Heart left ventricle (tissue), 16 donors: Measurements from ENCODE around the gene COL17A1. TPM values are rescaled to one million over a fixed set of nuclear protein-coding genes. Genes with fewer than 3 reads are reported as not detected.
A peak's percentile ranks its signal among the peaks of the same experiment; 100 is the strongest.

Source experiments
- ATAC-seq, 4 donors: fragments of 200-7000 bp; cut with Tn5 transposase; one replicate each; pipeline ENCODE4 v1.9.1; 2020 to 2022; ENCODE audit warnings: moderate library complexity in 4 of 4, mild to moderate bottlenecking in 3 of 4, moderate number of reproducible peaks in 1 of 4
- DNase-seq, 5 donors: peaks; one replicate each; pipeline ENCODE4 v3.0.0-alpha.2; 2020
- H3K27ac ChIP-seq, 12 donors: fragments of 200-600 bp; sonication (generic) in 4 of 12; one replicate each; pipeline versions ENCODE4 v1.5.0 to v1.8.0; 2016 to 2022; ENCODE audit warnings: mild to moderate bottlenecking in 2 of 12
- H3K27me3 ChIP-seq, 9 donors: fragments of 200-600 bp; sonication (generic) in 2 of 9; one replicate each; pipeline versions ENCODE4 v1.5.1 to v1.8.0; 2016 to 2022; ENCODE audit warnings: mild to moderate bottlenecking in 3 of 9
- H3K36me3 ChIP-seq, 9 donors: fragments of 200-600 bp; sonication (generic) in 2 of 9; one replicate each; pipeline versions ENCODE4 v1.5.0 to v1.8.0; 2018 to 2022; ENCODE audit warnings: mild to moderate bottlenecking in 2 of 9
- H3K4me1 ChIP-seq, 12 donors: fragments of 200-600 bp; sonication (generic) in 4 of 12; one replicate each; pipeline versions ENCODE4 v1.5.0 to v1.8.0; 2016 to 2022; ENCODE audit warnings: mild to moderate bottlenecking in 3 of 12
- H3K4me3 ChIP-seq, 12 donors: fragments of 200-600 bp; sonication (generic) in 4 of 12; one replicate each; pipeline versions ENCODE4 v1.5.0 to v1.8.0; 2017 to 2022; ENCODE audit warnings: mild to moderate bottlenecking in 9 of 12, moderate library complexity in 4 of 12
- H3K9me3 ChIP-seq, 12 donors: fragments of 200-600 bp; sonication (generic) in 4 of 12; one replicate each; pipeline versions ENCODE4 v1.5.0 to v1.8.0; 2016 to 2022; ENCODE audit warnings: mild to moderate bottlenecking in 1 of 12
- CTCF ChIP-seq, 12 donors: fragments of 200-600 bp; sonication (generic) in 4 of 12; IDR thresholded peaks; one replicate each; pipeline versions ENCODE4 v1.5.0 to v1.8.0; 2018 to 2022; ENCODE audit warnings: antibody characterized with exemption in 12 of 12, mild to moderate bottlenecking in 5 of 12
- POLR2A ChIP-seq, 2 donors: fragments of 450-650 bp; IDR thresholded peaks; one replicate each; pipeline ENCODE4 v1.6.1; 2017; ENCODE audit warnings: antibody characterized with exemption in 2 of 2, mild to moderate bottlenecking in 2 of 2, moderate library complexity in 2 of 2
- WGBS, 4 donors: extraction: QIAGEN DNeasy Blood & Tissue Kit in 2 of 4; methylation state at CpG; one replicate each; pipeline versions ENCODE4 v1.1.5 to v1.1.7; 2013 to 2018; 5-methylcytosine and 5-hydroxymethylcytosine counted together
- intact Hi-C, 10 donors: fragments of 100-400 bp; cut with DNase I; formaldehyde crosslinking; loops; one replicate each; pipeline versions ENCODE4 v1.11.1 to v1.14.2; 2022
- polyA plus RNA-seq, 2 donors: library from polyadenylated mRNA; stranded (reverse); fragments of 200-250 nt; gene quantifications; one replicate each; pipeline ENCODE4 v1.2.3, GENCODE V29; 2013
- total RNA-seq, 9 donors: library from RNA; depleted of rRNA in 2 of 9; stranded (reverse); fragments of >200 nt in 2 of 9; fragmentation: NEBNext Ultra II Directional in 3 of 9; extraction: Animal tissue kit (Norgen Biotek cat#: 25700) in 3 of 9; gene quantifications; one replicate each; pipeline versions ENCODE4 v1.1.0 to v1.2.4, GENCODE V29; 2016 to 2023
- donor health status: ischemic (EF 13 %, LVEDD 7.1; RV severe dilation, severe dysfunction).
- donor health status: healthy with polysubstance abuse.
- donor health status: DM: no; HTN: yes; CAD: no.
- donor health status: DM: no; HTN: no; CAD: no.
- donor health status: ischemic (EF 25% LVEDD 6.9; RV normal size, moderate dysfunction).
- donor health status: ischemic (EF 25% LVEDD 5.7; RV mildly dilated, moderate dysfunction).
- donor health status: healthy.
- donor health status: DM: yes; HTN: yes; CAD: no.
- donor health status: ischemic (EF 35%, LVEDD 5.7; RV mildly dilated, moderate dysfunction).
- donor health status: nonischemic (EF 11% LVEDD 7.7; RV severe dilation, severe dysfunction).
- donor health status: DM: yes; HTN: yes; CAD: no.
- donor health status: PGD.
- donor health status: ischemic (EF 29% LVEDD 5.4; RV normal size, mild dysfunction).
- donor health status: nonischemic (EF 23%, LVEDD 6.1; RV moderate dilation, normal function).

Gene COL17A1
- total and polyA plus RNA-seq, 11 donors: 0.28 to 2.2 (median 0.37) TPM; not detected in 6

- 76 to 88% (median 80%) methylated on average over 1 of the region's 1 CpG for WGBS, 4 donors
Observed at GRCh38 chr10:104123397-104123796, 37.7 kb upstream of the COL17A1 start.

GRCh38 chr10:104122225-104123107 lies 36.8 kb upstream of the COL17A1 start:
- no peak for TF ChIP-seq CTCF (IDR thresholded peaks at IDR 0.05)
- DNase-seq (no peak), ATAC-seq (no peak)
- peaks cover 0 to 32% (median 8%) of the 10 kb centered on the region in 9 donors for H3K36me3 ChIP-seq
- WGBS, 4 donors: 20 to 21% (median 21%) methylated on average over 23 of the region's 23 CpGs
- H3K4me3 ChIP-seq: peak overlapping the region; percentile 47 to 87 (median 76)
- H3K9me3 ChIP-seq: no peaks in the 10 kb centered on the region
- H3K27me3 ChIP-seq: no peaks in the 10 kb centered on the region
- peak overlapping the region; percentile 32 to 99 (median 97) for H3K27ac ChIP-seq
- intact Hi-C loops: loop anchor here in 9 of 10 donors (1.0 to 10.0 kb wide), 13 partner anchors 95 to 235 kb away; partner anchors contain the start of genes SLK (in 4 of the 9), STN1 (in 3 of the 9), GSTO1 (in 2 of the 9) and CFAP43 (in 1 of the 9)
- peaks cover 0 to 28% (median 13%) of the 10 kb centered on the region in 12 donors for H3K4me1 ChIP-seq

More at GRCh38 chr10:104123397-104123796, 37.7 kb upstream of the COL17A1 start:
- TF ChIP-seq POLR2A (IDR thresholded peaks at IDR 0.05): no peak
- peak in 5 of 12 donors; percentile 15 to 39 (median 30) for TF ChIP-seq CTCF (IDR thresholded peaks at IDR 0.05)
- intact Hi-C loops: loop anchor here in 9 of 10 donors (5.0 to 10.0 kb wide), 12 partner anchors 96 to 236 kb away; partner anchors contain the start of genes SLK (in 4 of the 9), GSTO1 (in 2 of the 9), STN1 (in 2 of the 9) and CFAP43 (in 1 of the 9)
- Histone ChIP-seq H3K4me3 (no peak overlapping the region), H3K27me3 (no peaks in the 10 kb centered on the region), H3K27ac (no peak overlapping the region), H3K9me3 (no peaks in the 10 kb centered on the region), H3K4me1 (peaks cover 0 to 28% (median 13%) of the 10 kb centered on the region in 12 donors), H3K36me3 (peaks cover 0 to 32% (median 8%) of the 10 kb centered on the region in 9 donors)
- ATAC-seq: no peak
- no peak for DNase-seq

GRCh38 chr10:104121485-104122224 lies 36.0 kb upstream of the COL17A1 start, which contains the start of gene SFR1:
TSS of gene SFR1 (plus strand) at chr10:104122171. CDS start at chr10:104122184, 13 bp downstream.
- peak; percentile 98 to 99 (median 99) for DNase-seq
- TF ChIP-seq POLR2A (IDR thresholded peaks at IDR 0.05) (peak; percentile 43 to 90), CTCF (IDR thresholded peaks at IDR 0.05) (peak; percentile 39 to 84 (median 64))
- intact Hi-C loops: loop anchor here in 9 of 10 donors (1.0 to 10.0 kb wide), 18 partner anchors 93 to 234 kb away; partner anchors contain the start of genes SLK (in 7 of the 9), STN1 (in 5 of the 9), GSTO1 (in 2 of the 9) and CFAP43 (in 1 of the 9)
- Histone ChIP-seq H3K9me3 (no peaks in the 10 kb centered on the region), H3K4me3 (peak within 1 kb of the TSS; percentile 47 to 87 (median 76)), H3K4me1 (peaks cover 0 to 28% (median 9%) of the 10 kb centered on the region in 12 donors), H3K36me3 (peaks cover 0 to 29% (median 8%) of the 10 kb centered on the region in 9 donors), H3K27me3 (no peaks in the 10 kb centered on the region), H3K27ac (peak within 1 kb of the TSS; percentile 91 to 99 (median 97))
- ATAC-seq: peak; percentile 96 to 99 (median 96)
- 0% methylated on average over 36 to 67 of the region's 67 CpGs for WGBS, 4 donors
